Bone marrow (tissue), 2 donors: ENCODE data around the gene PCDH9.
"Not testable (repeated sequence)": the region's sequence is repeated elsewhere in the genome, so short reads cannot be mapped to it uniquely, and the experiment has no call there.

Source experiments
- DNase-seq, 2 donors: peaks; one replicate each; lab custom pipeline; 2025; lab: John Stamatoyannopoulos, UW

Gene PCDH9

DNA sequence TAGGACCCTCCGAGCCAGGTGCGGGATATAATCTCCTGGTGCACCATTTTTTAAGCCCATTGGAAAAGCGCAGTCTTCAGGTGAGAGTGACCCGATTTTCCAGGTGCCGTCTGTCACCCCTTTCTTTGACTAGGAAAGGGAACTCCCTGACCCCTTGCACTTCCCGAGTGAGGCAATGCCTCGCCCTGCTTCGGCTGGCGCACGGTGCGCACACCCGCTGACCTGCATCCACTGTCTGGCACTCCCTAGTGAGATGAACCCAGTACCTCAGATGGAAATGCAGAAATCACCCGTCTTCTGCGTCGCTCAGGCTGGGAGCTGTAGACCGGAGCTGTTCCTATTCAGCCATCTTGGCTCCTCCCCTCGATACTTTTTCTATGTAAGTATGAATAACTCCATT is 970.7 kb downstream of the PCDH9 start:
- not testable (repeated sequence) for DNase-seq
